ENCODE results near the gene RAB38. TPM values are rescaled to one million over a fixed set of nuclear protein-coding genes. Genes with fewer than 3 reads are reported as not detected.

The RAB38 gene
- total RNA-seq, 1 donor from 2014 or later, result 0.24 TPM

DNA sequence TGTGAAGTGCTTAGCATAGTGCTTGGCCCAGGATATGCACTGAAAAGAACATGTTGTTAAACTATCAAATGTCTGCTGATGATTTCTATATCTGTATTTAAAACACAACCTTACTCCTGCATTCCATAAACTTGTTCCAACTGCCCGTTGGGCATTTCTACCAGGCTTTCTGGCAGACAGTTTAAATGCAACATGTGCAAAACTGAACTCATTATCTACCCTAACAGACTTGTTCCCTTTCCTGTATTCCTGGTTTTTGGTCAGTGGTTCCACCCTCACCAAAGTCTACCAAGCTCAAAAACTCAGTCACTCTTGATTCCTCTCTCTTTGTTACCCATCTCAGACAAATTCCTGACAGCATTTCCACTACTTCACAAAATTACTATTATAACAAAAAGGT, 6.5 kb upstream of the RAB38 start:
- TF ChIP-seq, protein P1, sequence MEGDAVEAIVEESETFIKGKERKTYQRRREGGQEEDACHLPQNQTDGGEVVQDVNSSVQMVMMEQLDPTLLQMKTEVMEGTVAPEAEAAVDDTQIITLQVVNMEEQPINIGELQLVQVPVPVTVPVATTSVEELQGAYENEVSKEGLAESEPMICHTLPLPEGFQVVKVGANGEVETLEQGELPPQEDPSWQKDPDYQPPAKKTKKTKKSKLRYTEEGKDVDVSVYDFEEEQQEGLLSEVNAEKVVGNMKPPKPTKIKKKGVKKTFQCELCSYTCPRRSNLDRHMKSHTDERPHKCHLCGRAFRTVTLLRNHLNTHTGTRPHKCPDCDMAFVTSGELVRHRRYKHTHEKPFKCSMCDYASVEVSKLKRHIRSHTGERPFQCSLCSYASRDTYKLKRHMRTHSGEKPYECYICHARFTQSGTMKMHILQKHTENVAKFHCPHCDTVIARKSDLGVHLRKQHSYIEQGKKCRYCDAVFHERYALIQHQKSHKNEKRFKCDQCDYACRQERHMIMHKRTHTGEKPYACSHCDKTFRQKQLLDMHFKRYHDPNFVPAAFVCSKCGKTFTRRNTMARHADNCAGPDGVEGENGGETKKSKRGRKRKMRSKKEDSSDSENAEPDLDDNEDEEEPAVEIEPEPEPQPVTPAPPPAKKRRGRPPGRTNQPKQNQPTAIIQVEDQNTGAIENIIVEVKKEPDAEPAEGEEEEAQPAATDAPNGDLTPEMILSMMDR (IDR thresholded peaks at IDR 0.05), result no peak
- Mint-ChIP-seq H3K4me1 (no peaks in the 10 kb centered on the region), H3K4me3 (no peak overlapping the region), H3K27me3 (peaks cover 3% of the 10 kb centered on the region), H3K9me3 (no peaks in the 10 kb centered on the region), H3K36me3 (ENCODE audit: low read depth) (no peaks in the 10 kb centered on the region), H3K27ac (no peak overlapping the region)
- ATAC-seq (ENCODE audit: low read depth), result no peak
- DNase-seq, result no peak
- ChIA-PET CTCF (no interaction called here), POLR2A (no interaction called here)
- intact Hi-C loops (cut with micrococcal nuclease), result no loop called here

DNA sequence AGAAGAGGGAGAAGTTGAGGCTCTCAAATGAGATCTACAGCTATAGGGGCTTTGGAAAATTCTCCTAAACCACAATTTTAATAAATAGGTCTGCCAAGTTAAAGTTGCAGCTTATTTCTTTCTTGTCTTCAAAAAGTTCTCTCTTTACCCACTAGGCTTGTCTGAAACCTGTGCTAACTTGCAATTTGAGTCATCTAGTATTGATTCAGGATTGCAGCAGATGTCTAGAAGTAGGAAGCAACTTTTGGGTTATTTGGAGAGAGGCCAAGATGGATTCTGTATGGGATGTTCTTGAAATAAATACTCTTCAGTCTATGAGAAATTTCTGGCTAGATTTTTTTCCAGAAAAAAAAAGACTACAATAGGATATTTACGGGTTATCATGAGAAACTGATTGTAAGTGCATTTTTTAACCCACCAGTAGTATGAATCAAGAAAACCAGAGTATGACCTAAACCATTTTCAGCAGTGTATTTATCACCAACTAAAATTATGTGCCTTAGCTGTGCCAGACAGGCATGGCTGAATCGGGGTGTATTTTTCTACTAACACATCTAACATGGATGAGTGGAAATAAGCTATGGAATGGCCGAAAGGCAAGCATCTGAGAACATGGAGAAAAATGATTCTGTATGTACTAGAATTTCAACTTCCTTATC, 4.9 kb upstream of the RAB38 start:
- Mint-ChIP-seq H3K27ac (no peak overlapping the region), H3K9me3 (no peaks in the 10 kb centered on the region), H3K4me1 (peaks cover 2% of the 10 kb centered on the region), H3K27me3 (peaks cover 11% of the 10 kb centered on the region), H3K4me3 (no peak overlapping the region), H3K36me3 (ENCODE audit: low read depth) (no peaks in the 10 kb centered on the region)
- ChIA-PET CTCF (no interaction called here), POLR2A (no interaction called here)
- intact Hi-C loops (cut with micrococcal nuclease), result no loop called here
- DNase-seq (no peak), ATAC-seq (ENCODE audit: low read depth) (no peak)
- TF ChIP-seq, protein P1 (IDR thresholded peaks at IDR 0.05), result no peak

DNA sequence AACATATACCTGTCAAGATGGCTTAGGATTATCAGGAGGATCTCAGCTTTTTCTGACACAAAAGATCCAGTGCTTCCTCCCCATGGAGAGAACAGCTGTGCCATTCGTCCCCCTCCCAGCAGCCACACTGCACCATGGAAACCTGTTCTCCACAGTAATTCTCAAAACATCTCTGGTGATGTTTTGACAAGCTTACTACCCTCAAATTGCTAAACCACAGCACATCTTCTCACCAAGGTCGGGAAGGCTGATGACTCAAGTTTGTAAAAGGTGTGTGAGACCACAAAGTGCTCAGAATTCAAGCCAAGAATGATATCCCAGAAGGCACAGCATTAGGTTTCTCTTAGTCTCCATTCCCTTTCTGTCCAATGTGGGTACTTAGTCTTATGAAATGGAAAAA, 3.9 kb upstream of the RAB38 start:
- intact Hi-C loops (cut with micrococcal nuclease), result no loop called here
- Mint-ChIP-seq H3K4me3 (no peak overlapping the region), H3K9me3 (no peaks in the 10 kb centered on the region), H3K27ac (no peak overlapping the region), H3K36me3 (ENCODE audit: low read depth) (no peaks in the 10 kb centered on the region), H3K4me1 (peaks cover 10% of the 10 kb centered on the region), H3K27me3 (peaks cover 16% of the 10 kb centered on the region)
- no peak for DNase-seq
- ATAC-seq (ENCODE audit: low read depth), result no peak
- TF ChIP-seq, protein P1 (IDR thresholded peaks at IDR 0.05), result no peak
- POLR2A ChIA-PET, result no interaction called here
- CTCF ChIA-PET, result no interaction called here

DNA sequence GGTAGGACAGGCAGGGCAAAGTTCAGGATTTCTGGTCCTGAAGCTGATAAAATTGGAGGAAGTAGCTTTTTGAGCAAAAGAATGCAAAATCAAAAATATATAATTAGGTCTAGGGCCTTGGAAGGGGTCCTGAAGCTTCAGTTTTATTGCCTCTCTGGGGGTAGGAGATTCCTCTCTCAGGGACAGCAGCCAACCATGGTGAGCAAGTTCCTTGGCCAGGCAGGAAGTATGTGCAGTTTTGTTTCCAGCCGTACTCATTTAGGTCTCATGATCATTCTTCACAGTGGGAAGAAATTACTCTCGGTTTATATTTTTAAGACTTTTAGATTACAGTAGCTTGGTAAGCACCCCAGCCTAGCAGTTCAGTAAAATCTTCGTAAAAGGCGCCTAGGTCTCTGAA, 2.9 kb upstream of the RAB38 start:
- ChIA-PET CTCF (no interaction called here), POLR2A (no interaction called here)
- Mint-ChIP-seq H3K9me3 (no peaks in the 10 kb centered on the region), H3K4me3 (no peak overlapping the region), H3K27me3 (peaks cover 17% of the 10 kb centered on the region), H3K27ac (no peak overlapping the region), H3K36me3 (ENCODE audit: low read depth) (no peaks in the 10 kb centered on the region), H3K4me1 (peaks cover 10% of the 10 kb centered on the region)
- TF ChIP-seq, protein P1 (IDR thresholded peaks at IDR 0.05), result no peak
- DNase-seq (no peak), ATAC-seq (ENCODE audit: low read depth) (no peak)
- intact Hi-C loops (cut with micrococcal nuclease), result no loop called here

DNA sequence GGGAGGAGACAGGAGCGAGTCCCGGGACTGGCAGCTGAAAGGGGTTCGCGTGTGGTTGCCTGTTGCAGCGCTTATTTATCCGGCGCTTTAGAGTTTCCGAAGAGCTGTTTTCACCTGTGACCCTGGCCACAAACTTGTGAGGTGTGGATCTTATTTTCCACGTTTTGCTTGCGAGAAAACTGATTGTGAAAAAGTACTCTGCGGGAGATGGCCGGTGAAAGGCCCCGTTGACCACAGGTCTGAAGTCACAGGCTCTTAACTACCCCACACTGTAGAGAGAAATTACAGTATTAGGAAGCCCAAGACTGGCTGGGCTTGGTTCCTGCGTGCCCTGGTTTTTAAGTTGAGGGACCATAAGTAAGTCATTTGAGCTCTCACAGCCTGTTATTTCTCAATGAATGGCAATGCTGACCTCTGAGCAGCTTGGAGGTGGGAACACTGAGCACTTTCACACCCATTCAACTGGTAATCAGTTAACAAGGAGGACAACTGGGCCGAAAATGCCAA, 379 bp upstream of the RAB38 start:
- CTCF ChIA-PET, result no interaction called here

More for the DNA sequence above, 379 bp upstream of the RAB38 start:
- ATAC-seq (ENCODE audit: low read depth) (no peak), DNase-seq (no peak)
- POLR2A ChIA-PET, result no interaction called here
- H3K27ac Mint-ChIP-seq, result no peak overlapping the region
- H3K27me3 Mint-ChIP-seq, result peaks cover 17% of the 10 kb centered on the region
- TF ChIP-seq, protein P1 (IDR thresholded peaks at IDR 0.05), result no peak
- H3K4me3 Mint-ChIP-seq, result no peak overlapping the region
- H3K36me3 Mint-ChIP-seq (ENCODE audit: low read depth), result no peaks in the 10 kb centered on the region
- no peaks in the 10 kb centered on the region for H3K9me3 Mint-ChIP-seq
- intact Hi-C loops (cut with micrococcal nuclease), result no loop called here
- H3K4me1 Mint-ChIP-seq, result peaks cover 10% of the 10 kb centered on the region
